SIG-M5 (cell line): ENCODE data around the gene BLOC1S5.

Experiments used
- DNase-seq: peaks from one replicate; lab custom pipeline; 2025; lab: John Stamatoyannopoulos, UW

BLOC1S5 gene

GRCh38 chr6:8063761-8064637, at the start of gene BLOC1S5:
Gene BLOC1S5 (minus strand): TSS chr6:8064389. CDS start chr6:8064376, 13 bp downstream.
- peak; percentile 67 for DNase-seq

- DNase-seq, result no peak
Measured at GRCh38 chr6:8113131-8113654, 49.0 kb upstream of the BLOC1S5 start.

DNA sequence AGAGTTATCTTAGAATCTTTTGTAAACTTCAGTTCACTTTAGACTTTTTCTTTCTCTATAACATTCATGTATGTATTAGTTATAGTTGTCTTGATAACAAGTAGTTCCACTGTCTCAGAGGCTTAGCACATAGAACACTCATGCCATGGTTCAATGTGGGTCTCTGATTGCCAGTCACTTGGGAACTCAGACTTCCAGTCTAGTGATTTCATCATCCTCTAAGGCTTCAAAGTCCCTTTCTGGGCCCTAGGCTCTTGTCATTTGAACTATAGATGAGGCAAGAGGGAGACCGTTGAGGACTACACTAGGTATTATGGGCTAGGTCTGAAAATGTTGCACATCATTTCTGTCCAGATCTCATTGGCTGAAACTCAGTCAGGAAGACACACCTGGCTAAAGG, 46.5 kb upstream of the BLOC1S5 start:
- DNase-seq, result no peak

GRCh38 chr6:8110117-8110721, 46.0 kb upstream of the BLOC1S5 start:
- no peak for DNase-seq

GRCh38 chr6:8108759-8109539, 44.8 kb upstream of the BLOC1S5 start:
- DNase-seq, result no peak

- DNase-seq, result no peak
Measured at GRCh38 chr6:8108031-8108660, 44.0 kb upstream of the BLOC1S5 start.

DNA sequence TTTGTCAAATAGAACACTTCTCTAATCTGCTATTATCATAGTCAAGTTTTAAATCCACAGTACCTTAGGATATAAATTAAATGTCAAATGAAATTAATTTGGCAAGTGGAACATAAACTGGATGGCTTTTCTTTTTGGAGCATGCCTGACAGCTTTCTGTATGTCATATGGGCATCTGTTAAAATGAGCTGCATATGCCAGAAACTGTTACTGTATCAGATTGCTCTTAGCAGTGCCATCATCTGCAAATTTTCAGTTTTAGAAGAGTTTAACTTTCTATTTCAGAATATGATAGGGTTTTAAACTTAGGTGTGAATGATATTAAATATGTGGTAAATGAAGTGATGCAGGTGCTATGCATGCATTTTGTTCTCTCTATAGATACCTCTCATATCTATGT, 41.6 kb upstream of the BLOC1S5 start:
- DNase-seq, result no peak

GRCh38 chr6:8103726-8104125, 39.5 kb upstream of the BLOC1S5 start:
- no peak for DNase-seq

DNA sequence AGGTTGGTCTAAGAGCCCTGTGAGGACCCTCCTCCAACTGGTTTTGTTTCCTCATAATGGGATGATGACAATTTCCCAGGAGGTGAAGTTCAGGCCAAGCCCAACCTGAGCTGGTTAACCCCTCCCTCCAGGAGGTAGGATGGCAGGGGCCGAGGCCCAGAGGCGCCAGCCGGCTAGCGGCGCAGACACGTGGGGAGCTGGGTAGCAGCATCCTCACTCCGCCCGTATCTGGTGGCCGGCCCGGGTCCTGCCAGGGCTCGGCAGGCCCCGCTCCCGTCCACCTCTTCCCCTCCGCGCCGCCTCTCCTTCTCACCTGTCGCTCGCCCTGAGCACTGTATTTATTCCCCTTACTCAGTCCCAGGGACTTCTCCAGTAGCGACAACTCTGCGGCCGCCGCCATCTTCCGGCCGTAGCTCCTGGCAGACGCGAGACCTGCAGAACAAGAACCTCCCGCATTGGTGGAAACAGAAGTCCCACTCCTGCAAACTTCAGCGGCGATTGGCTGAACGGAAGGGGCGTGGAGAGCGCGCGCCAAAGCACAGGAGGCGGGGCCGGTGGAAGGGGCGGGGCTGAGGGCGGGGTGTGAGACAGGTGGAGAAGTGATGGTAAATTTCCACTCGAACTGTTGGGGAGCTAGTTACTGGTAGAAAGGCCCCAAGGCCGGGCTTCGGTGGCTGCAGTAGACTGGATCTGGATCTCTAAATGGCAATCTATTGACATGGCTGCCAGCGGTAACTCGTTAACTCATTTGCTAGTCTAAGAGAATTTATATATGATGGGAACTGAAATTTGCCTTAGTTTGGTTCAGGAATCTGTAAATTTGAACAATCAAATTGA, 38.2 kb upstream of the BLOC1S5 start, which contains the start of gene EEF1E1:
Gene EEF1E1, minus strand, starts transcription at position 427 of the 837 bp plus-strand sequence. Its CDS starts 27 bp downstream, at position 400.
- peak; percentile 76 for DNase-seq

- DNase-seq, result no peak
Measured at GRCh38 chr6:8100159-8100854, 36.1 kb upstream of the BLOC1S5 start.

GRCh38 chr6:8090650-8091049, 26.5 kb upstream of the BLOC1S5 start:
- DNase-seq, result no peak

GRCh38 chr6:8088886-8089285, 24.7 kb upstream of the BLOC1S5 start:
- no peak for DNase-seq

DNA sequence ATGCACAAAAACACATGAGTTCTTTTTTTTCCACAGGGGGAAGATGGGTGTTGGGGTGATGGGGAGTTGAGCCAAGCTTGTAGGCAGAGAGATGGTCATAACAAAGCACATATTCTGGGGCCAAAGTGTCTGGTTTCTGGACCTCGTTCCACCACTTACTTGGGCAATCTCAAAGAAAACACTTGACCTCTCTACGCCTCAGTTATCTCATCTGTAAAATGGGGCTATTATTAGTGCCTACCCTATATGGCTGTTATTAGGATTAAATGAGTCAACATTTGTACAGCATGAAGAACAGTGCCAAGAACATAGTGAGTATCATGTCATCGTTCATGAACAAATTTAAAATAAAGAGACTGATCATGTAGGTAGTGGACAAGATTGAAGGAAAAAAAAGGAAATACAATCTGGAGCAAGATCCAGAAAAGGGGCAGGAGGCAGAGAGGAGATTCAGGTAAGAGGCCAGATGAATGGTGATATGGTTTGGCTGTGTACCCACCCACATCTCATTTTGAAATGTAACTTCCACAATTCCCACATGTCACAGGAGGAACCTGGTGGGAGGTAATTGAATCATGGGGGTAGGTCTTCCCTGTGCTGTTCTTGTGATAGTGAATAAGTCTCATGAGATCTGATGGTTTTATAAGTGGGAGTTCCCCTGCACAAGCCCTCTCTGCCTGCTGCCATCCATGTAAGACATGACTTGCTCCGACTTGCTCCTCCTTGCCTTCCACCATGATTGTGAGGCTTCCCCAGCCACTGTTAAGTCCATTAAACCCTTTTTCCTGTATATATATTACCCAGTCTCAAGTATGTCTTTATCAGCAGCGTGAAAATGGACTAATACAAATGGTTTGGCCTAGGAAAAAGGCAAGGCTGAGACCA, 23.9 kb upstream of the BLOC1S5 start:
- no peak for DNase-seq

GRCh38 chr6:8086755-8087306, 22.6 kb upstream of the BLOC1S5 start:
- DNase-seq, result no peak

GRCh38 chr6:8085053-8085511, 20.9 kb upstream of the BLOC1S5 start:
- DNase-seq, result no peak

GRCh38 chr6:8084586-8084985, 20.4 kb upstream of the BLOC1S5 start:
- DNase-seq, result no peak

GRCh38 chr6:8082954-8083858, 19.0 kb upstream of the BLOC1S5 start:
- no peak for DNase-seq

GRCh38 chr6:8082572-8082953, 18.4 kb upstream of the BLOC1S5 start:
- DNase-seq, result no peak
